GM12891 (cell line): ENCODE data around the gene HYCC1.

Experiments
- PAX5 ChIP-seq: IDR thresholded peaks from 2 replicates; pipeline ENCODE4 v1.6.1; 2011; ENCODE audit warnings: low read length, moderate library complexity, mild to moderate bottlenecking; ENCODE audit not compliant: insufficient read depth, severe bottlenecking
- POLR2A ChIP-seq: IDR thresholded peaks from 2 replicates; pipeline ENCODE4 v1.6.1; 2011; ENCODE audit warnings: low read depth, low read length, control low read depth
- POLR2AphosphoS5 ChIP-seq: IDR thresholded peaks from 2 replicates; pipeline ENCODE4 v1.6.1; 2011; ENCODE audit warnings: low read depth, low read length, control low read depth
- SPI1 ChIP-seq: IDR thresholded peaks from 2 replicates; pipeline ENCODE4 v1.6.1; 2011; ENCODE audit warnings: low read depth, low read length, control low read depth
- TAF1 ChIP-seq: IDR thresholded peaks from 2 replicates; pipeline ENCODE4 v1.6.1; 2011; ENCODE audit warnings: low read depth, low read length, control low read depth

DNA sequence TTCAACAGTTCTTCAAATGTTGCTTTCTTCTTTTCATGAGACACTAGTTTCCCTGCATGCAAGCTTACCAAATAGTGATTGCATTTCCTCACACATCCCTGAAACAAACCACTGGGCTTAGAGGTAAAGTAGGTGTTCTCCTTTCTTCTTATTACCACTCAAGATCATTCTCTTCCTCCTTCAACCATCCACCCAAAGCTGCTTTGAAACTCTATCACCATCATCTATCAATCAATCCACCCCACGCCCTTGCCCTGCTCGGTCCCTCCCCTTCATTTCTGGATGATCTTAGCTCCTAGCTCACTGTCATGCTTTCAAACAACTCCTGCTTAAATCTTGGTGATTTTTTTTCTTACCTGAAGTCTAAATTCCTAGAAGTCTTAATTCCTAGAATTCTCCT, 18.9 kb downstream of the HYCC1 start:
- TF ChIP-seq POLR2A (no peak), POLR2AphosphoS5 (no peak), PAX5 (no peak), TAF1 (no peak), SPI1 (no peak)
